CD4-positive, CD25-positive, alpha-beta regulatory T cell (primary cell): Measurements from ENCODE around the gene URB1. TPM values are rescaled to one million over a fixed set of nuclear protein-coding genes. Genes with fewer than 3 reads are reported as not detected.

Experiments
- polyA plus RNA-seq, 4 donors: library from polyadenylated mRNA; unstranded; fragments of 300-500 nt; fragmentation: Illumina TruSeq; gene quantifications; one replicate each; pipeline ENCODE4 v1.2.3, GENCODE V29; 2021
- total RNA-seq: library from RNA; stranded (reverse); gene quantifications from one replicate; pipeline ENCODE4 v1.2.3, GENCODE V29; 2022

URB1 gene
- total and polyA plus RNA-seq, 5 donors from 2014 or later: 1.5 to 9.4 (median 2.8) TPM

Other genes with a start within 250 kb of the URB1 start
- 5.2 TPM for gene MIS18A, start 114.0 kb downstream of the URB1 start, total RNA-seq
- 10 to 100 TPM in 3 of 4 donors, 1 to 10 TPM in 1; 9.9 to 13.3 (median 11.2) TPM for gene MIS18A, start 114.0 kb downstream of the URB1 start, polyA plus RNA-seq
- gene MRAP, start 94.2 kb downstream of the URB1 start, total RNA-seq: not detected
- not detected for gene MRAP, start 94.2 kb downstream of the URB1 start, polyA plus RNA-seq
- 8.3 TPM for gene EVA1C, start 19.7 kb upstream of the URB1 start, total RNA-seq
- gene EVA1C, start 19.7 kb upstream of the URB1 start, polyA plus RNA-seq: 10 to 100 TPM in 2 of 4 donors, 1 to 10 TPM in 2; 6.0 to 10.8 (median 8.9) TPM
- gene TCP10L, start 192.5 kb upstream of the URB1 start, total RNA-seq: 0.37 TPM
- 1 to 10 TPM in 1 of 4 donors, under 1 TPM in 3; 0.27 to 1.1 (median 0.46) TPM for gene TCP10L, start 192.5 kb upstream of the URB1 start, polyA plus RNA-seq
- 21.8 TPM for gene CFAP298, start 219.4 kb upstream of the URB1 start, total RNA-seq
- 10 to 100 TPM; 49.1 to 62.1 (median 57.4) TPM for gene CFAP298, start 219.4 kb upstream of the URB1 start, polyA plus RNA-seq